ENCODE data around the gene FCRL6.
A peak's percentile ranks its signal among the peaks of the same experiment; 100 is the strongest.

FCRL6 gene

DNA sequence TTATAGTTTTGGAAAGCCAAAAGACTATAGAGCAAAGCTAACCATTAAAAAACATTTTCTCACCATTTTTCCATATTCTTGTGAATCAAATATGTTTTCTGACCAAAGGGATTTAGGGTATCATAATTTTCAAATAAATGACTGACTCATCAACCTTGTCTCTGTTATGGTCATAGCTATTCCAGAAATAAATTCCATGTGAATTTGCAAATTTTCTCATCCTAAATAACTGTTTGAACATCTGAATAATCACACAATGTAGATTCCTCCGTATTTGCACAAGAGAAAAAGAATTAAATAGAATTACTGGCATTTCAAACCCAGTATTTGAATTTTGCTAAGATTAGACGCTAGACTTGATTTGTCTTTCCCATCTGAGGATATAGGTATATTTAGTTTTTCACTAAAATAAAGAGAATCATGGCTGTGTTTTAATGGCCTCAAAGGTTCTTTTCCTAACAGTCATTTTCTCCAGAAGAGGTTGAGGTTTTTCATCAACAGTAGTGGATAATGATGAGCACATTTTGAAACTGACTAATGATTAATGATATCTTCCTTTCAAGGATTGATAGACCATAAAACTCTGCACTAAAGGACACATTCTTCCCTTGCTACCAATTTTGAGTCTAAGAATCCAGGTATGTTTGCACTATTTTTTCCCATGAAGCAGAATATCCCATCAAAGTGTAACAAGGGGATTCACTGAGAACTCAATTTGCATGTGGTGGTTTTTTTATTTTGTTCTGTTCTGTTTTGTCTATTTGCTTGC is 30.8 kb upstream of the FCRL6 start:
- H3K4me3 ChIP-seq (ENCODE audit: low read depth, low read length): no peak overlapping the region
- TF ChIP-seq, protein P1, sequence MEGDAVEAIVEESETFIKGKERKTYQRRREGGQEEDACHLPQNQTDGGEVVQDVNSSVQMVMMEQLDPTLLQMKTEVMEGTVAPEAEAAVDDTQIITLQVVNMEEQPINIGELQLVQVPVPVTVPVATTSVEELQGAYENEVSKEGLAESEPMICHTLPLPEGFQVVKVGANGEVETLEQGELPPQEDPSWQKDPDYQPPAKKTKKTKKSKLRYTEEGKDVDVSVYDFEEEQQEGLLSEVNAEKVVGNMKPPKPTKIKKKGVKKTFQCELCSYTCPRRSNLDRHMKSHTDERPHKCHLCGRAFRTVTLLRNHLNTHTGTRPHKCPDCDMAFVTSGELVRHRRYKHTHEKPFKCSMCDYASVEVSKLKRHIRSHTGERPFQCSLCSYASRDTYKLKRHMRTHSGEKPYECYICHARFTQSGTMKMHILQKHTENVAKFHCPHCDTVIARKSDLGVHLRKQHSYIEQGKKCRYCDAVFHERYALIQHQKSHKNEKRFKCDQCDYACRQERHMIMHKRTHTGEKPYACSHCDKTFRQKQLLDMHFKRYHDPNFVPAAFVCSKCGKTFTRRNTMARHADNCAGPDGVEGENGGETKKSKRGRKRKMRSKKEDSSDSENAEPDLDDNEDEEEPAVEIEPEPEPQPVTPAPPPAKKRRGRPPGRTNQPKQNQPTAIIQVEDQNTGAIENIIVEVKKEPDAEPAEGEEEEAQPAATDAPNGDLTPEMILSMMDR (IDR thresholded peaks at IDR 0.05; ENCODE audit: borderline replicate concordance, insufficient read depth, low read depth, low read length): no peak

DNA sequence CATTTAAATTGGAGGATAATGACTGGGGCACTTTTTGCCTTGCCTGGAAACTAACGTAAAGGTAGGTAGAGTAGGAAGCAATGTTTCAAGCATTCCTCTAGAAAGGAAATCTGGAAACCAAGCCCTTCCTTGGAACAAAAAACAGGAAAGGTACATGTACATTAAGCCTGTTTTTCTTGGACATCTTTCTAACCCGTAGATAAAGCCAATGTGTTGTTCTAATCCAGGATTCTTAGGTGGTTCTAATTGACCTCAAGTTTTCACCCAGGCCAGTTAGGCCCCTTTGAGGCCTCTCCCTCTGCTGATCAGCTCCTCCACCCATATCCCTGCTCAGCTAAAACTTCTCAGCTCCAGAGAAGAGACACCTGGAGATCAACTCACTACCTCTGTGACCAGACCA is 27.7 kb upstream of the FCRL6 start:
- TF ChIP-seq, protein P1 (IDR thresholded peaks at IDR 0.05; ENCODE audit: borderline replicate concordance, insufficient read depth, low read depth, low read length): no peak
- H3K4me3 ChIP-seq (ENCODE audit: low read depth, low read length): no peak overlapping the region

DNA sequence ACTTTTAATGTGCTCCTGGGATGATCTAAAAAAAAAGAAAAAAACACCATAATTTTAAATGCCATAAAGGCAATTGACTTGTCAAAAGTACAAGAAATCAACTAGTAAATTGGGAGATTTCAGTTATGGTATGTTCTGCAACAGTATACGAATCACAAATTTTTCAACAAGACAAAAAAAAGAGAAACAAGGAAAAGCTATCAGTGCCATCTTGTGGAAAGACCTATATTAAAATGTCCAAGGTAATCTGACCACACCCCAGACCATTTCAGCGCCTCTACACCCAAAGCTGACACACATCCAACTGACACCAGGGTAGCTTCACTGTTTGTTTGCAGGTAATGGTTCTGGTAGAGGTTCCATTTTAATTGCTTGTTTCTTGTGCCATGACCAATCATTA is 26.4 kb upstream of the FCRL6 start:
- H3K4me3 ChIP-seq (ENCODE audit: low read depth, low read length): no peak overlapping the region
- TF ChIP-seq, protein P1 (IDR thresholded peaks at IDR 0.05; ENCODE audit: borderline replicate concordance, insufficient read depth, low read depth, low read length): no peak

DNA sequence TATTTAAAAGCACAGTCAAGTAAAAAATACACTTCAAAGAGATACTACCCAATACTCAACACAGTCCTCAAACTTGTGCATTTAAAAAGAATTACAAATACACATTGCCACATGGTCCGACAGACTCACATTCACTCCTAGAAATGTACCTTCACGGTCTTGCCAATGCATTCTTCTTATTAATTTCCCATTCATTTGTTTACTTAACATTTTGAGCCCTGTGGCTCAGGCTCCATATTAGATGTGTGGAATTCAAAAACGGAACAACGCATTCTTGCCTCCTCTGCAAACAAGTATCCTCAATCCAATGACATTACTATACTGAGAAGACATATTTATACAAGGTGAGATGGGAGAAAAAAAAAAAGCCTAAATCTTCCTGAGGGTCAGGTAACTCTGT is 23.9 kb upstream of the FCRL6 start:
- TF ChIP-seq, protein P1 (IDR thresholded peaks at IDR 0.05; ENCODE audit: borderline replicate concordance, insufficient read depth, low read depth, low read length): no peak
- H3K4me3 ChIP-seq (ENCODE audit: low read depth, low read length): no peak overlapping the region

DNA sequence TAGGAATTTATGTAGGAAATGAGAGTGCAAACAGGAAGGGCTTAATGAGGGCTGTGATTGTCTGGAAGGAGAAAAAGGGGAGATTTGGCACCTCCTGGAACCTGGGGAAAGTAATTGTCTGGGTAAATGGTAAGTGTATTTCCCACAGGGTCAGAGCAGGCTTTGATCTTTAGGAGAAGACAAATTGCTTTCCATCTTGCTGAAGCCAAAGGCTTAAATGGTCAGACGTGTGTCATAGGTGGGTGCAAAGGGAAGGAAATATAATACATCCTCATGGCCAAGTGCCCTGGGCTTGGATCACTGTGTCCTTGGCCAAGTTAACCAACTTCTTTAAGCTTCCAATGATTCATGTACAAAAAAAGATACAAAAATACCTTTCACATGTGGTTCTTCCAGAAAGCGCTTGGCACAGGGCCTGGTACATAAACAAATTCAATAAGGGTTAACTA is 22.7 kb upstream of the FCRL6 start:
- H3K4me3 ChIP-seq (ENCODE audit: low read depth, low read length): no peak overlapping the region
- TF ChIP-seq, protein P1 (IDR thresholded peaks at IDR 0.05; ENCODE audit: borderline replicate concordance, insufficient read depth, low read depth, low read length): no peak

DNA sequence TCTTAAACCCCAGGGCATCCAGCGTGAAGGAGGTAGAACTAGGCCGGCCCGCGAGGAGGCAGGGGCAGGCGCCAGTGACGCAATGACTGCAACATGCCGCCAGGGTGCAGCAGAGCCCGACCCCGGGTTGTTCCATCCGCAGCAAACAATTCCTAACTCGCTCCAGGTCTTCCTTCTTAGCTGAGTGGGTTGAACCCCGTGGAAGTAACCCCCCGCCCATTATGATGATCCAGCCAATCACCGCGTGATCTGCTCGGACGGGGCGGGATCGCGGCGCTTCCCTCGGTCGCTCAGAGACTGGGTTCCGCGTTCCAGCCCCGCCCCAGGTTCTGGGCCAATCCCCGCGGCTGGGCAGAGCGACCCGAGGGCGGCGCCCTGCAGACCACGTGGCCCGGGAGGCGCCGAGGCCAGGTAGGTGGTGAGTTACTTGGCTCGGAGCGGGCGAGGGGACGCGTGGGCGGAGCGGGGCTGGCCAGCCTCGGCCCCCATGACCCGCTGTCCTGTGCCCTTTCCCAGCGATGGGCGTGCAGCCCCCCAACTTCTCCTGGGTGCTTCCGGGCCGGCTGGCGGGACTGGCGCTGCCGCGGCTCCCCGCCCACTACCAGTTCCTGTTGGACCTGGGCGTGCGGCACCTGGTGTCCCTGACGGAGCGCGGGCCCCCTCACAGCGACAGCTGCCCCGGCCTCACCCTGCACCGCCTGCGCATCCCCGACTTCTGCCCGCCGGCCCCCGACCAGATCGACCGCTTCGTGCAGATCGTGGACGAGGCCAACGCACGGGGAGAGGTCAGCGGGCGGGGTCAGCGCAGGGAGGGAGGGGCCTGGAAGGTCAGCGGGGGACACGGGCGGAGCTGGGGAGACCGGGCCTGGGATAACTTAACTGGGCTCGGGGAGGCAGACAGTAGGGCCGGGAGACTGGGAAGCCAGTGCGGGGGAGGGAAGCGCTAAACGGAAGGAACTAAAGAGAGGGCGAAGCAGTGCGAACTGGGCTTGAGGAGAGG is 21.3 kb upstream of the FCRL6 start, which contains the start of gene DUSP23:
Gene DUSP23, plus strand, starts transcription at position 380 of the 1,000 bp plus-strand sequence. Its CDS starts 139 bp downstream, at position 519.
- TF ChIP-seq, protein P1 (IDR thresholded peaks at IDR 0.05; ENCODE audit: borderline replicate concordance, insufficient read depth, low read depth, low read length): peak; percentile 80
- H3K4me3 ChIP-seq (ENCODE audit: low read depth, low read length): peak within 1 kb of the TSS; percentile 50
